Fibroblast of skin of scalp (primary cell): Measurements from ENCODE around the gene TPPP2.
A peak's percentile ranks its signal among the peaks of the same experiment; 100 is the strongest.

Experiments used
- DNase-seq: peaks from one replicate; pipeline ENCODE4 v3.0.0-alpha.2; 2013

Gene TPPP2

DNA sequence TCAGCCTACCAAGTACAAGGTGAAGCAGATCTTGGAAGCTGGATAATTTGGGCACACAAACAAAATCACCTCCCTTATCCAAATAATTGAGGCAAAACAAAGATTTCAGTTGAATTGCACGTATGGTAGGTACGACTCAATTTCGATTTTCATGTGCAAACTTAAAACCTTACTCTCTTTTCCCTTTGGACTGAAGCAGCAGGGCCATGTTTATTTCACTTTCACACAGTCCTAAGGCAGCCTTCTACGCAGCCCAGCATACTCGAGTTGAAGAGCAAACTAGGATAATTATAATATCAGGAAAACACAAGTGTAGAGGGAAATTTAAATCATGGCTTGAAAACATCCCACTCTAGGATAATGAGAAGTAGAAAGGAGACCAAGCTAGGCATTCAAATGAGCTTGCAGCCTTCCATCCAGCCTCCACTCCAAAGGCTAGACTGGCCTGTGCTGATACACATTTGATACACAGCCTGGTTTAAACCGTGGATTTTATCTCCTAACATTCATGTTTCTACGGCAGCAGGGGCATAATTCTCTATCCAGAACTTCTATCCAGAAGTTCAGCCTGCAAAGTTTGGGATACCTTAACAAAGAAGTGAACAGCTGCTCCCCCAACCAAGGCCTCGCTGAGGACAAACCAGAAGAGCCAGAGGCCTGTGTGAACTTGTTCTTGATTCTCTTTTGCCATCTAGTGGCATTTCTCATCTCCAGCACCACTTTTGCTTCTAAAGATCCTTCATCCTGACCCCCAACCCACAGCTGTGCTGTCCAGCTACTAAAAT, 9.8 kb downstream of the TPPP2 start:
- DNase-seq = peak; percentile 64

DNA sequence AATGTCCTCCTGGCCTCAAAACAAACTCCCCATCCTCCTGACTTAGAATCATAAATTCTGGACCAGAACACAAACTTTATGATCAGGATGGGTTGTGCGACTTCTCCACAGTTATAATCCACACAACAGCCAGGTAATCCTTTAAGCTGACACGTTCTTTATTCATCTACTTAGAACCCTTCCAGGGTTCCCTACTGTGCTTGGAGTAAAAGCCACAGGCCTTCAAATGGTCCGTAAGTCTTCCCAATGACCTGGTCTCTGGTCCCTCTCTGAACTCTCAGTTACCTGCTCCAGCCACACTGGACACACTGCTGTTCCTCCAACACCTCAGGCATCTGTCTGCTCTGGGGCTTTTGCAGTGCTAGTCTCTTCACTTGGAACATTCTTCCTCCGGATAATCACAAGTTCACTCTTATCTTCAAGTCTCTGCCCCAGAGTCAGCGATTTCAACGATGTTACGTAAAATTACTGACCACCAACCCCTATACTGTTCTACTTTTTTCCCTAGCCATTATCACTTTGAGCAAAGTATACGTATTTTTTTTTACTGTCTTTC, 10.4 kb downstream of the TPPP2 start:
- DNase-seq = no peak

DNA sequence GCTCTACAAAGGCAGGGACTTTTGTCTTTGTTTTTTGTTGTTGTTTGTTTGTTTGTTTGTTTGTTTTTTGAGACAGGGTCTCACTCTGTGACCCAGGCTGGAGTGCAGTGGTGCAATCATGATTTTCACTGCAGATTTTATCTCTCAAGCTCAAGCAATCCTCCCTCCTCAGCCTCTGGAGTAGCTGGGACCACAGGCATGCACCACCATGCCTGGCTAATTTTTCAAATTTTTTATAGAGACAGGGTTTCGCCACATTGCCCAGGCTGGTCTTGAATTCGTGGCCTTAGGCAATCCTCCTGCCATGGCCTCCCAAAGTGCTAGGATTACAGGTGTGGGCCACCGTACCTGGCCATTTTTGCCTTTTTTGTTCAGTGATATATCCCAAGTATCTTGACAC, 10.9 kb downstream of the TPPP2 start:
- DNase-seq = peak; percentile 36

DNA sequence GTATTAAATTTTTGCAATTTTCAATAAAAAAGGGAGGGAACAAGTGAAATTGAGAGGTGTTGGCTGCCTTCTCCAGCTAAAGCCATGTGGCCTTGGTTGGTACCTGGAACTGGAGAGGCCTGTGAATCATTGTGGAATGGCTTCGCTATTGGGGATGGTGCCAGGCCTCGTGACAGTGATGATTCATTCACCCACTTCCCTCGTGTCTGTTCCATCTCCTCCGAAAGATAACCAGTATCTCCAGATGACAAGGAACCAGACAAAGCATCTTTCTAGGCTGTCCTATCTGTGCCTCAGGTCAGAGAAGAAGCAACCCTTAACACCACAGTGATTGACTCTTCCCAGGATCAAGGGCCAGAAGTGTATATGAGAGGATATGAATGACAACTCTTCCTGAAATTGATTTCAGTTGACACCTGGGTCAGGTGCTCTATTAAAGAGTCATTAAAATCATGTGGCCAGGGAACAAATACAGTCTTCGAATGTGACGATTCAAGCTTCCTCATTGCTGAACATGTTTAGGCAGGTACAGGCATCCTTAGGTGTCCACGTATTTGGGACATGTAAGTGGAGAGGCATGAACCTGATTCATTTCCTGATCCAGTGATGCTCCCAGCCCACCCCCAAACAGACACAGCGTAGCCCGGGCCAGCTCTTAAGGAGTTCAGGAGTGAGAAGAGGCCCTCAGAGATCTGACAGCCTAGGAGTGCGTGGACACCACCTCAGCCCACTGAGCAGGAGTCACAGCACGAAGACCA, 11.8 kb downstream of the TPPP2 start, which contains the start of gene RNASE7:
RNASE7 (plus strand) TSS at position 687 of the 758 bp plus-strand sequence. CDS start 631 bp downstream, outside the sequence.
- DNase-seq = peak; percentile 14

DNA sequence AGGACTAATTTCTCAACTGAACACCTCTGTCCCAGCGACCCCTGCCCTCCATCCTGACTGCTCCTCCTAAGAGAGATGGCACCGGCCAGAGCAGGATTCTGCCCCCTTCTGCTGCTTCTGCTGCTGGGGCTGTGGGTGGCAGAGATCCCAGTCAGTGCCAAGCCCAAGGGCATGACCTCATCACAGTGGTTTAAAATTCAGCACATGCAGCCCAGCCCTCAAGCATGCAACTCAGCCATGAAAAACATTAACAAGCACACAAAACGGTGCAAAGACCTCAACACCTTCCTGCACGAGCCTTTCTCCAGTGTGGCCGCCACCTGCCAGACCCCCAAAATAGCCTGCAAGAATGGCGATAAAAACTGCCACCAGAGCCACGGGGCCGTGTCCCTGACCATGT, 12.9 kb downstream of the TPPP2 start:
- no peak for DNase-seq

DNA sequence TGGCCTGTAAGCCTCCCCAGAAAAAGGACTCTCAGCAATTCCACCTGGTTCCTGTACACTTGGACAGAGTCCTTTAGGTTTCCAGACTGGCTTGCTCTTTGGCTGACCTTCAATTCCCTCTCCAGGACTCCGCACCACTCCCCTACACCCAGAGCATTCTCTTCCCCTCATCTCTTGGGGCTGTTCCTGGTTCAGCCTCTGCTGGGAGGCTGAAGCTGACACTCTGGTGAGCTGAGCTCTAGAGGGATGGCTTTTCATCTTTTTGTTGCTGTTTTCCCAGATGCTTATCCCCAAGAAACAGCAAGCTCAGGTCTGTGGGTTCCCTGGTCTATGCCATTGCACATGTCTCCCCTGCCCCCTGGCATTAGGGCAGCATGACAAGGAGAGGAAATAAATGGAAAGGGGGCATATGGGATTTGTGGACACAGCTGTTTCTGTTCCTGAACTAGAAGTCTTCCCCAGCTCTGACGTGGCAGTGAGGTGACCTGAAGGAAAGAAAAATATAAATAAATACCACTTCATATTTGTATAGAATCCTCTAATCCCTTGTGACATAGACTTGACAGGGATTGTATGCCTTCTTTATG, 13.5 kb downstream of the TPPP2 start:
- DNase-seq = no peak

DNA sequence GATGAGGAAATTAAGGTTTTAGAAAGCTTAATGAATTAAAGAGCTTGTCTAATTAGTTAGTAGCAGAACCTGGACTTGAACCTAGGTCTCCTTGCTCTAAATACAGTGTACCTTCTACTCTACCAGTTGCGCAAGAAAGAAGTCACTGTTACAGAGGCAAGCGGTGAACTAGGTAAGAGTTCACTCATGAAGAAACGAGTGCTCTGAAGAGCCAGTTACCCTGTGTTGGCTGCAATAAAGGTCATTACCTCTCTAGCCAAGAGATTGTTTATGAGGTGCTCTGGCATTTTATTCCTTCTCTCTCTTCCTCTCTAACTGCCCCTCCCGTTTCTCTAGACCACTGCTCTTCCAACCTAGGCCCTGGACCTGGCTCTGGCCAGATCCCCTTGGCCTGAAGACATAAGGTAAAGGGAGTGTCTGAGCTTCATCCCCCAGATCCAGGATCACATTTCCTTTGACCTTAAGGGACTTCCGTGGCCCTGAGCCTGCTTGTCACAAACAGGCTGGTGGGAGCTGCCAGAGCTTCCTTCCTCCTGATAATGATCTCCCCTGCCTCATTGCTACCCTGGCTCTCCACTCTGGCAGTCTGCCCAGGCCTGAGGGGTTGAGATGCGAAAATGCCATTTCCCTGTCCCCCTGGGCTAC, 14.1 kb downstream of the TPPP2 start:
- no peak for DNase-seq

DNA sequence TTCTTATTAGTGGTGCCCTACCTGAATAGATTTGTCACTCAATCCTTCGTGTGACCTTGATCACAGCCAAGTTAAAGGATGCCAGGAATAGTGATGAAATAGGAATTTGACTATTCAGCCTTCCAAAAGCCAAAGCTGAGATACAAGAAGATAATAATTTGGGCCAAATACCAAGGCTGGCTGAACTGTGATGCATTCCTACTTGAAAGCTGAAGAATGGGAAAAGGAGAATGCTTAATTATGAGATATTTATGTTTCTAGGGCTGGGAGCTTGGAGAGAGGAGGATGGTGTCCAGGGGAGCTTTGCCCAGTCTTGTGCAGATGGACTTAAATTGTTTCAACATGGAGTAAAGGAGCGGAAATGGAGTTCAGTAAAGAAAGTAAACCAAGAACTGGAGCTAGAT, 17.4 kb downstream of the TPPP2 start:
- DNase-seq = peak; percentile 36

DNA sequence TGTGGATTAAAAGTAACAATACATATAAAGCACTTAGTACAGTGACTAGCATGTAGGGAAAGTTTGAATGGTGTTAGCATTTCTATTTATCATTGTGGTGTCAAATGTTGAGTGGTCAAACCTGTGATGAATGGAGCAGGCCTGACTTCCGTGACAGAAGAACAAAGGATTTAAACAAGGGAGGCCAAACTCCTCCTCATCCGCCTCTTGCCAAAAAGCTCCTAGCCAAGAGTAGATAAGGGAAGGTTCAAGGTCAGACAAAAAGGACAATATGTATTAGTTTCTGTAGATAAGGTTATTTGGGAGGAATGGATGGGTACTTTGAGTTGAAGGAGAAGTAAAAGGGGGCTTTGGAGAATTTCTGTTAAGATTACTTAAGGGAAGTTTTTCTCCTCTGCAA, 18.6 kb downstream of the TPPP2 start:
- DNase-seq = no peak

DNA sequence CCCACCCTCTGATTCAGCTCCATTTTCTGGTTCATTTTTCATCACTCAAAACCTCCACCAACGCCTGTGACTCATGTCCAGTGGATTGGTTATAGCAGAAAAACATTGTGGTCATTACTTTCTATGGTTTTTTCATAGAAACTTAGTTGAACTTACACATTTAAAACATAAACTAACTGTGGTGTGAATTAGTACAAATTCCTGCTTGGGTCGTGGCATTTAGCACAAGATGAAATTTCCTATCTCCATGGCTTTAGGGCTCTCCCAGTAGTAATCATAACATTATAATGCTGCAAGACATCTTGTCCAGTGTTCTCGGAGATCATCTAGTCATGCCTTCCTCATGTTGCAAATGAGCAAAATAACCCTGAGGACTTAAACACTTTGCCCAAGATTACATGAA, 19.3 kb downstream of the TPPP2 start:
- peak; percentile 53 for DNase-seq

DNA sequence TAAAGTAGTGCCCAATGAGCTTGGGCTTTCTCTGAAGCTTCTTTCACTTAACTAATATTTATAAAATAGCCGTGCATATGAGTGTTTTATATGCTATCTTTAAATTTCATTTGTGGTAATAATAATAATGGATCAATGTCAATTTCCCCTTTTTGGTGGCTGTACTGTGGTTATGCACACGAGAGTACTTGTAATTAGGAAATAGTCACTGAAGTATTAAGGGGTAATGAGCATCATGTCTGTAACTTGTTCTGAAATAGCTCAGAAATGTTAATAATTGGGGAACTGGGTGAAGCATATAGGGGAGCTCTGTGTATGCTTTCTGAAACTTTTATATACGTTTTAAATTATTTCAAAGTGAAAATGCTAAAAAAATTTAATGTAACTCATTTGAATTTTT, 20.6 kb downstream of the TPPP2 start:
- no peak for DNase-seq

DNA sequence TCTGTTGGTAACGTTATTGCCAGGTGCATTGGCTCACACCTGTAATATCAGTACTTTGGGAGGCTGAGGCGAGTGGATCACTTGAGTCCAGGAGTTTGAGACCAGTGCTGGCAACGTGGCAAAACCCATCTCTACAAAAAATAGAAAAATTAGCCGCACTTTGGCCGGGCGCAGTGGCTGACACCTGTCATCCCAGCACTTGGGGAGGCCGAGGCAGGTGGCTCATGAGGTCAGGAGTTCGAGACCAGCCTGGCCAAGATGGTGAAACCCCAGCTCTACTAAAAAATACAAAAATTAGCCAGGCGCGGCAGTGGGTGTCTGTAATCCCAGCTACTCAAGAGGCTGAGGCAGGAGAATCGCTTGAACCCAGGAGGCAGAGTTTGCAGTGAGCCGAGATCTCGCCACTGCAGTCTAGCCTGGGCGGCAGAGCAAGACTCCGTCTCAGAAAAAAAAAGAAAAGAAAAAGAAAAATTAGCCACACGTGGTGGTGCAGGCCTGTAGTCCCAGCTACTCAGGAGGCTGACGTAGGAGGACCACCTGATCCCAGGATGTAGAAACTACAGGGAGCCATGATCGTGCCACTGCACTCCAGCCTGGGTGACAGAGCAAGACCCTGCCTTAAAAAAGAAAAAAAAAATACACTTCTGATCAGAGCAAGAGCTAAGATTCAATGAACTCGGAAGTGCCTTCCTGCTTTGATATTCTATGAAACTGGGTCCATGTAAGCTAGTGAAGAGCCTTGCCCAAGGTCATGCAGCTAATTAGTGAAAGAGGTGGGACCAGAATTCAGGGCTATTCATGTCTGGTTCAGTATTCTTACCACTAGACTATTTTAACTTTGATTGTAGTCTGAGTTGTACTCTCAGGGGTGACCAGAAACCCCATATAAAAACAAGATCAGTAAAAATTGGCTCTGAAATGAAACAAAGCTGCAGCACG, 23.4 kb downstream of the TPPP2 start:
- no peak for DNase-seq

DNA sequence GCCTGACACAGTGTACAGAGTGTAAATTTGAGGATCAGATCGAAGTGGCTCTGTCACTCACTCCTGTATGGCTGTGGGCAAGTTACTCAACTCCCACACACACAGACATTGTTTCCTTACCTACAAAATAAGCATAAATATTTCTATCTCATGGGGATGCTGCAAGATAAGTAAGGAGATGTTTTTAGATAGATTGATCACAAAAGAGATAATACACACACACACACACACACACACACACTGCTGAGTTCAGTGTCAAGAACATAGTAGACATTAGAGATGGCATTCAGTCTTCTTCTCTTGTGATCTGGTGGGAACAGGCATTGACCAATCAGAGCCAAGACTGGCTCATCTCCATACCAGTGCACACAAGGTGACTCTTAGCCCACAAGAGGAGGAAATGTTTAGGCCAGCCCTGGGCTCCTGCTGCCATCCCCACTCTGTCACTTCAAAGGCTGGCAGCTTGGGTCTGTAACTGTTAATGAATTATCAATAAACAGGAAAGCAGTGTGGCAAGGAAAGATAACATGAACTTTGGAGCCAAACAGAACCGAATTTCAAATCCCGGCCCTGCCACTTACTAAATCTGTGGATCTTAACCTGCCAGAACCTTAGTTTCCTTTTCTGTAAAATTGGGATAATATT, 24.2 kb downstream of the TPPP2 start:
- DNase-seq = no peak

DNA sequence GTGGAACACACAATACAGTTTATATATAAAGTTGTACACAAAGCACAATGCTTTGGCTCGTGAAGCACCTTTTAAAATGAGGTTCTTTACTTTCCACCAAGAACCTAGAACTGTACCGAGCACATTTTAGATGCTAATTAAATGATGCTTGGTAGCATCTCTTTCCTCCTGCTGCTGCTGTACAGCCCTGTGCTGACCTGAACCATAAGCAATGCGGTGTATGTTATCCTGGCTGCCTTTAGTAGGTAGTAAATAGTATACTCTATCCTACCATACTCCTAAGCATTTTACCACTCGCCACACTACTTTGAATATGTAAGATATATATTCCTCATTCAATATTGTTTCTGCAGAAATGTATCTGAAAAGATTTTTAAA, 24.7 kb downstream of the TPPP2 start:
- DNase-seq = no peak

DNA sequence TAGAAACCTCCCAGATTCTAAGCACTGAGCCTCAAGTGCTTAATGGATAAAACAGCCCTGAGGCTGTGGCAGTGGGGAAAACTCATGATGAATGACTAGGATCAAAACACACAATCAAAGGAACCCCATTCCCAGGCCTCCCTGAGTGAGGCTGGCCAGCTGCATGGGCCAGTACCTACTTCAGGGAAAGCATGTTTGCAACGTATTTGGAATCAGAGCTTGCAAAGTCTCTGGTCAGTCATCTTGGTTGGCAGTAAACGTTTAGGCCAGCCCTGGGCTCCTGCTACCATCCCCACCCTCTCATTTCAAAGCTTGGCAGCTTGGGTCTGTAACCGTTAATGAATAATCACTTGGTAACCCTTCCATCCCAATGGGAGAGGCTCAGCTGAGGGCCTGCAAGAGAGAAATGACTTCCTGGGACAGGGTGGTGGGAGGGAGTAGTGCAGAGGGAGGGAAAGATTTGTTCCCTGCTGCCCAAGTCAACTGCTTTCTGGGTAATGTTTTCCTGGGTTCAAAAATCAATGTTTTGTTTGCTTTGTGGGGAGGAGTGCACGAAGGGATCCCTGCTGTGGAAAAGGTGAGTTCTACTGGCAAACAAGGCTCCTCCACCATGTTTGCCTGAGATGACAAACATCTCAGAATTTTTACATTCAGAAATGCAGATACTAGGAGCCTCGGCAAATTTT, 25.6 kb downstream of the TPPP2 start:
- no peak for DNase-seq

DNA sequence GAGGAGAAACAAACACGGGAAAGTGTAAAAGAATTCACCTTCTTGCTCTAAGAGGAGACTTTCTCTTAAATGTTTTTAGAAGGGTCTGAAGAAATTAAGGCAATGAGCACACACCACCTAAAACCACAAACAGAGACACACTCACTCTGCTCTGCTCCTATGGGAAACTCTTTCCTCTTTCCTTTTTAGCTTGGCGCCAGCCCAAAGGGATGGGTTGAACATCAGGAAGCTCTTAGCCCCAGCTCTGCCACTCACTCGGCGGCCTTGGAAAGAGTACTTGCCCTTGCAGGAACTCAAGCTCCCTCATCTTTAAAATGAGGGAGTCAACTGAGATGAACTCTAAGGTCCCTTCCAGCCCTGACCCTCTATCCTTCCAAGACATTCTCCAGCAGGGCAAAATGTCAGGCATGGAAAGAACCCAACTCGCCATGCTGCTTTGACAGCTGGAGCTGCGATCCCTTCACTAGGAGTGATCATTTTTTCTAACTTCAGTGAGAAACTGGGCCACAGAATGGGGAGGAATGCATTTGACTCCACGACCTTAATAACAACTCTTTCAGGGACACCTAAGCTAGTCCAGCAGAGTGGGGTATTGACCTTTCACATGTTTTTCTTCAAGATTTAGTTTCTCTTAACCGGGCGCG, 26.6 kb downstream of the TPPP2 start:
- peak; percentile 72 for DNase-seq

DNA sequence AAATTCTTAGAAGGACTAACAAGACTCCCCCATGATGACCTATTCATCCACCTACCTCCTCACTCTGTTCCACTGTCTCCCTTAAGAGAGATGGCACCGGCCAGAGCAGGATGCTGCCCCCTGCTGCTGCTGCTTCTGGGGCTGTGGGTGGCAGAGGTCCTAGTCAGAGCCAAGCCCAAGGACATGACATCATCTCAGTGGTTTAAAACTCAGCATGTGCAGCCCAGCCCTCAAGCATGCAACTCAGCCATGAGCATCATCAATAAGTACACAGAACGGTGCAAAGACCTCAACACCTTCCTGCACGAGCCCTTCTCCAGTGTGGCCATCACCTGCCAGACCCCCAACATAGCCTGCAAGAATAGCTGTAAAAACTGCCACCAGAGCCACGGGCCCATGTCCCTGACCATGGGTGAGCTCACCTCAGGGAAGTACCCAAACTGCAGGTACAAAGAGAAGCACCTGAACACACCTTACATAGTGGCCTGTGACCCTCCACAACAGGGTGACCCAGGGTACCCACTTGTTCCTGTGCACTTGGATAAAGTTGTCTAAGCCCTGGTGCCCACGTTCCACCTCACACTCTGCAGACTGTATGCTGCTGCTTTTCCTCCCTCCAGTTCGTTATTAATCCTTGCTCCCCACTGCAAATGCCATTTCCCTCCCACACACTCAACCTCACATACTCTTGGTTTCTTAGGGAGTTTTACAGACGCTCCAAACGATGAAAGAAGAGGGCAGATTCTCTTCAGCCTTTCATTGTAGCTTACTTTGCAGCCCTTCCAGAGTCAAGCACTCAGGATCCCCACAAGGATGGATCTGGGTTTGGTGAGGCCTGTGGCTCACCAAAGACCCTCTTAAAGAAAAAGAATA, 28.0 kb downstream of the TPPP2 start, which contains the start of gene RNASE8:
RNASE8 (plus strand) TSS at position 20 of the 873 bp plus-strand sequence; CDS start at position 91, 71 bp downstream.
- DNase-seq = peak; percentile 34

DNA sequence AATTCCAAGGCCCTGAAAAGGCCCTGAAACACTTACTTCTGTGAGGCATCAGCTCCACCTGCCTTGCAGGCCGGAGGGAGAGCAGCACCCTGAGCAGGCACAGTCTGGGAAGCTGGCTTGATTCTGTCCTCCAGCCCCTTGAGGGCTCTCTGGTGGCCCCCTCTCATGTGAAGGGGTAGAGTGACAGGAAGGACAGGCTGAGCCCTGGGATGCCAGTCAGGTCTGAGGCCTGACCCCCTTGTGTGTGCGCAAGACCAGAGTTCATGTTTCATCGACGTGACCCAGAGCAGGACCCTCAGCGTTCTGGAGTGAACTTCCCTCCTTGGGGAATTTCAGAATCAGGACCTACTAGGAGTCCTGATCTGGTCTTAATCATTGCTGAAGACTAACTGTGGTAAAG, 28.9 kb downstream of the TPPP2 start:
- DNase-seq = no peak
